AG04450 (cell line): Measurements from ENCODE around the gene SAV1. TPM values are rescaled to one million over a fixed set of nuclear protein-coding genes. Genes with fewer than 3 reads are reported as not detected.

ENCODE experiments used
- CTCF ChIA-PET: fragments of 300-600, 350-600 bp; formaldehyde crosslinking; extraction: SDS; loops from one replicate; lab custom pipeline; 2022; ENCODE audit warnings: antibody characterized with exemption, inconsistent platforms; lab: Charles Lee
- POLR2A ChIA-PET: fragments of 350-600 bp; formaldehyde crosslinking; extraction: SDS; loops from one replicate; lab custom pipeline; 2021; ENCODE audit warnings: antibody characterized with exemption, inconsistent platforms; lab: Yijun Ruan, JAX
- DNase-seq: peaks from one replicate; pipeline ENCODE4 v3.0.0-alpha.2; 2011; ENCODE audit warnings: low read depth, low spot score
- H3K27ac ChIP-seq: one replicate; pipeline ENCODE4 v1.5.1; 2012; ENCODE audit warnings: low read depth, low read length, control low read depth
- H3K27me3 ChIP-seq: one replicate; pipeline ENCODE4 v1.6.0; 2012; ENCODE audit warnings: low read length; ENCODE audit not compliant: control insufficient read depth, insufficient read depth
- H3K4me3 ChIP-seq: 2 replicates; pipeline ENCODE4 v1.5.1; 2011; ENCODE audit warnings: mild to moderate bottlenecking, low read depth, low read length, control low read depth
- H3K9me3 ChIP-seq: 2 replicates; pipeline ENCODE4 v1.5.1; 2012; ENCODE audit warnings: low read length; ENCODE audit not compliant: control insufficient read depth, insufficient read depth
- polyA plus RNA-seq: library from polyadenylated mRNA; depleted of rRNA; stranded (reverse); fragments of >200 nt; gene quantifications from 2 replicates; pipeline ENCODE4 v1.2.3, GENCODE V29; 2011
- TF ChIP-seq, protein P1 (sequence below): IDR thresholded peaks from 2 replicates; pipeline ENCODE4 v1.5.1; 2011; ENCODE audit warnings: low read depth, low read length, control low read depth, inconsistent platforms

SAV1 gene
- polyA plus RNA-seq, 1 experiment: 33.8 TPM

DNA sequence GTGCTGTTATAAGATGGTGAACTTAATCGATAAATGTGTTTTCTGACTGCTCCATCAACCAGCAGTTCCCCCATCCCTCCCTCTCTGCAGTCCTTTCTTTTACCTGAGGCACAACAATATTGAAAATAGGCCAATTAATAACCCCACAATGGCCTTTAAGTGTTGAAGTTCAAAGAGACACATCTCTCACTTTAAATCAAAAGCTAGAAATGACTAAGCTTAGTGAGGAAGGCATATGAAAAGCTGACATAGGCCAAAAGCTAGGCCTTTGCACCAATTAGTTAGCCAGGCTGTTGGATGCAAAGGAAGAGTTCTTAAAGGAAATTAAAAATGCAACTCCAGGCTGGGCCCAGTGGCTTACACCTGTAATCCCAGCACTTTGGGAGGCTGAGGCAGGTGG is 43.7 kb downstream of the SAV1 start:
- Histone ChIP-seq H3K9me3 (no peaks in the 10 kb centered on the region), H3K27me3 (no peaks in the 10 kb centered on the region), H3K4me3 (no peak overlapping the region), H3K27ac (no peak overlapping the region)
- no peak for DNase-seq
- CTCF ChIA-PET: no interaction called here
- POLR2A ChIA-PET: no interaction called here
- TF ChIP-seq, protein P1, sequence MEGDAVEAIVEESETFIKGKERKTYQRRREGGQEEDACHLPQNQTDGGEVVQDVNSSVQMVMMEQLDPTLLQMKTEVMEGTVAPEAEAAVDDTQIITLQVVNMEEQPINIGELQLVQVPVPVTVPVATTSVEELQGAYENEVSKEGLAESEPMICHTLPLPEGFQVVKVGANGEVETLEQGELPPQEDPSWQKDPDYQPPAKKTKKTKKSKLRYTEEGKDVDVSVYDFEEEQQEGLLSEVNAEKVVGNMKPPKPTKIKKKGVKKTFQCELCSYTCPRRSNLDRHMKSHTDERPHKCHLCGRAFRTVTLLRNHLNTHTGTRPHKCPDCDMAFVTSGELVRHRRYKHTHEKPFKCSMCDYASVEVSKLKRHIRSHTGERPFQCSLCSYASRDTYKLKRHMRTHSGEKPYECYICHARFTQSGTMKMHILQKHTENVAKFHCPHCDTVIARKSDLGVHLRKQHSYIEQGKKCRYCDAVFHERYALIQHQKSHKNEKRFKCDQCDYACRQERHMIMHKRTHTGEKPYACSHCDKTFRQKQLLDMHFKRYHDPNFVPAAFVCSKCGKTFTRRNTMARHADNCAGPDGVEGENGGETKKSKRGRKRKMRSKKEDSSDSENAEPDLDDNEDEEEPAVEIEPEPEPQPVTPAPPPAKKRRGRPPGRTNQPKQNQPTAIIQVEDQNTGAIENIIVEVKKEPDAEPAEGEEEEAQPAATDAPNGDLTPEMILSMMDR: no peak

DNA sequence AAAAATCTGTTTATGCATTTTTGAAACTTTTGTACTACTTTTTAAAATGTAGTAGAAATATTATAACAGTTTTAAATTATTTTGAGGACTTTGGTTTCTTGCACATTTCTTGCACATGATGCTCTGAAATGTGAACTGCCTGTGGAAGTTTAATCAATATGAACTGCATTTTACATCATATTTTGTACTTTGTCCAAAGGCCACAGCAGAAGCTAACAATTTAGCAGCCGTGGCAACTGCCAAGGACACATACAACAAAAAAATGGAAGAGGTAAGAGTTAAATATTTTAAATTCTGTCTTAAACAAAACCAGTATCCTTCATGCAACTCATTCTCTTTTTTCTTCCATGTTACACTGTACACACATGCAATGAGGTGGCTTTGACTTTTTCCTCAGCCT is 45.1 kb downstream of the SAV1 start:
- no peak overlapping the region for H3K4me3 ChIP-seq
- no peak for DNase-seq
- TF ChIP-seq, protein P1: no peak
- ChIA-PET CTCF (no interaction called here), POLR2A (no interaction called here)
- no peaks in the 10 kb centered on the region for H3K9me3 ChIP-seq
- H3K27ac ChIP-seq: no peak overlapping the region
- no peaks in the 10 kb centered on the region for H3K27me3 ChIP-seq

DNA sequence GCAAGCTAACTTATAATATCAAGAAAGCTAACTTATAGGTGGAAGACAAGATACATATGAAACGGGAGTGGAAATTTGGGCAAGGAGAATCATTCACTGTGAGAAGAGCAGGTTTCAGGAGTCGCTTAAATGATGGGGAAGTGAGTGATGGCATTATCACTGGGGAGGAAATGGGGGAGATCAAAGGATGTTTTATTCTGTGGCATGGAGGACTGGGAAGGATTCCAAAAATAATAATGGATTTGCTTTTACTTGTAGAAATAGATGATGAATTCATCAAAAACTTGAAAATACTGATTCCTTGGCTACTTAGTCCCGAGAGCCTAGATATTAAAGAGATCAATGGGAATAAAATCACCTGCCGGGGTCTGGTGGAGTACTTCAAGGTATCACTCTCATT is 47.8 kb downstream of the SAV1 start:
- Histone ChIP-seq H3K9me3 (no peaks in the 10 kb centered on the region), H3K27me3 (no peaks in the 10 kb centered on the region), H3K4me3 (no peak overlapping the region), H3K27ac (no peak overlapping the region)
- CTCF ChIA-PET: interaction anchor here (0.5 to 2.8 kb wide), 13 partner anchors 11 to 239 kb away, joined by 3 to 29 read pairs (median 9); no protein-coding TSS in a partner anchor
- POLR2A ChIA-PET: interaction anchor here (1.3 kb wide), 1 partner anchor 30 kb away, joined by 3 read pairs; no protein-coding TSS in a partner anchor
- TF ChIP-seq, protein P1: no peak
- DNase-seq: no peak

DNA sequence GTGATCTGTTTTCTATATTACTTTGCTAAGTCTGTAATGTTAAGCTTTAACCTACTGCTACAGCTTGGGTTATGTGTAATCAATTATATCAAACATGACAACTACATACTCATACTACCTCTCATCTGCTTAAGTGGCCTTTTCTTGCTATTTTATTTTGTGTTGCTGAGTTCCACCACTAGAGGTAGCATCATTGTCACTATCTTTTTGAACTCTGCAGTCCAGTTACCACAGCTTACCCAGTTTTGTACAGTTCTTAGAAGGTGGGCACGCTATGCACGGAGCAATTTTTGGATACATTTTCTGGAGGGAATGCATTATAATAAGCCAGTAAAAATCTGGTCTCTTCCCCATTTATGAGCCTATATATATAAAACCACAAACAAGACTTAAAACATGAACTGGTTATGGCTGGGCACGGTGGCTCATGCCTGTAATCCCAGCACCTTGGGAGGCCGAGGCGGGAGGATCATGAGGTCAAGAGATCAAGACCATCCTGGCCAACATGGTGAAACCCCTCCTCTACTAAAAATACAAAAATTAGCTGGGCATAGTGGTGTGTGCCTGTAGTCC is 48.5 kb downstream of the SAV1 start:
- POLR2A ChIA-PET: interaction anchor here (0.9 to 1.6 kb wide), 3 partner anchors 31 to 156 kb away, joined by 3 to 6 read pairs (median 3); partner anchors contain the start of gene SAV1

DNA sequence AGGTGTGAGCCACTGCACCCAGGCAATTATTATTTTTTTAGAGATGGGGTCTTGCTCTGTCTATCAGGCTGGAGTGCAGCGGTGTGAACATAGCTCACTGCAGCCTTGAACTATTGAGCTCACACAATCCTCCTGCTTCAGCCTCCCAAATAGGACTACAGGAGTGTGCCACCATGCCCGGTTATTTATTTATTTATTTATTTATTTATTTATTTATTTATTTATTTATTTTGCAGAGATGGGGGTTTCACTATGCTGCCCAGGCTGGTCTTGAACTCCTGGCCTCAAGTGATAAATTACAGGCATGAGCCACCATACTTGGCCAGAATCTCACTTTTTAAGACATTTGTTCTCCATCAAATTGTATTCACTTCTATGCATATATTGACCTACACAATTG is 51.8 kb downstream of the SAV1 start:
- H3K9me3 ChIP-seq: no peaks in the 10 kb centered on the region
- no peaks in the 10 kb centered on the region for H3K27me3 ChIP-seq
- TF ChIP-seq, protein P1: no peak
- POLR2A ChIA-PET: no interaction called here
- H3K27ac ChIP-seq: no peak overlapping the region
- no peak for DNase-seq
- CTCF ChIA-PET: interaction anchor here (0.6 to 2.5 kb wide), 5 partner anchors 15 to 162 kb away, joined by 3 to 14 read pairs (median 4); no protein-coding TSS in a partner anchor
- no peak overlapping the region for H3K4me3 ChIP-seq

More for the DNA sequence above, 48.5 kb downstream of the SAV1 start:
- no peak for DNase-seq
- TF ChIP-seq, protein P1: peak; percentile 71
- Histone ChIP-seq H3K4me3 (no peak overlapping the region), H3K27me3 (no peaks in the 10 kb centered on the region), H3K27ac (no peak overlapping the region), H3K9me3 (no peaks in the 10 kb centered on the region)
- CTCF ChIA-PET: interaction anchor here (0.6 to 2.8 kb wide), 20 partner anchors 11 to 240 kb away, joined by 3 to 29 read pairs (median 4); no protein-coding TSS in a partner anchor
